ENCODE data around the gene KLHDC9. TPM values are rescaled to one million over a fixed set of nuclear protein-coding genes. Genes with fewer than 3 reads are reported as not detected.

Gene KLHDC9
- polyA plus RNA-seq, 1 experiment, result 1.1 TPM

- no peak for DNase-seq (ENCODE audit: low read depth, low spot score)
- ChIA-PET POLR2A (interaction anchor here (1.0 kb wide), 1 partner anchor 99 kb away, joined by 3 read pairs; no protein-coding TSS in a partner anchor), CTCF (interaction anchor here (0.6 to 5.6 kb wide), 16 partner anchors 8 to 166 kb away, joined by 3 to 80 read pairs (median 10); partner anchors contain the start of genes ARHGAP30, NECTIN4, NIT1 and PFDN2)
These were observed 1.6 kb upstream of the KLHDC9 start for GRCh38 chr1:161096530-161096929.

GRCh38 chr1:161099090-161099802 is 1.1 kb downstream of the KLHDC9 start:
- Histone ChIP-seq H3K9me3 (ENCODE audit: control insufficient read depth, insufficient read depth, low read length) (no peaks in the 10 kb centered on the region), H3K4me3 (ENCODE audit: low read depth, low read length) (no peak overlapping the region), H3K27me3 (ENCODE audit: control insufficient read depth, insufficient read depth, low read length) (peaks cover 2% of the 10 kb centered on the region), H3K27ac (ENCODE audit: low read depth, low read length) (no peak overlapping the region)
- no peak for TF ChIP-seq CTCF (IDR thresholded peaks at IDR 0.05; ENCODE audit: low read depth, low read length)
- DNase-seq (ENCODE audit: low read depth, low spot score), result no peak
- CTCF ChIA-PET, result interaction anchor here (0.8 to 5.6 kb wide), 12 partner anchors 13 to 109 kb away, joined by 3 to 80 read pairs (median 6); partner anchors contain the start of genes ARHGAP30, PPOX and USF1
- POLR2A ChIA-PET, result interaction anchor here (0.6 to 1.5 kb wide), 6 partner anchors 18 to 102 kb away, joined by 3 to 7 read pairs (median 3); partner anchors contain the start of genes DEDD, NIT1 and PFDN2

More at GRCh38 chr1:161096530-161096929, 1.6 kb upstream of the KLHDC9 start:
- Histone ChIP-seq H3K9me3 (ENCODE audit: control insufficient read depth, insufficient read depth, low read length) (no peaks in the 10 kb centered on the region), H3K27ac (ENCODE audit: low read depth, low read length) (peak overlapping the region; percentile 11), H3K4me3 (ENCODE audit: low read depth, low read length) (no peak overlapping the region), H3K27me3 (ENCODE audit: control insufficient read depth, insufficient read depth, low read length) (peaks cover 2% of the 10 kb centered on the region)
- no peak for TF ChIP-seq CTCF (IDR thresholded peaks at IDR 0.05; ENCODE audit: low read depth, low read length)

- TF ChIP-seq CTCF (IDR thresholded peaks at IDR 0.05; ENCODE audit: low read depth, low read length), result no peak
- POLR2A ChIA-PET, result interaction anchor here (0.6 to 1.2 kb wide), 2 partner anchors 9 to 17 kb away, joined by 3 read pairs; partner anchors contain the start of genes NIT1 and PFDN2
- H3K4me3 ChIP-seq (ENCODE audit: low read depth, low read length), result no peak overlapping the region
- CTCF ChIA-PET, result interaction anchor here (1.5 kb wide), 1 partner anchor 103 kb away, joined by 3 read pairs; no protein-coding TSS in a partner anchor
- no peaks in the 10 kb centered on the region for H3K9me3 ChIP-seq (ENCODE audit: control insufficient read depth, insufficient read depth, low read length)
- H3K27me3 ChIP-seq (ENCODE audit: control insufficient read depth, insufficient read depth, low read length), result peaks cover 2% of the 10 kb centered on the region
- no peak for DNase-seq (ENCODE audit: low read depth, low spot score)
- H3K27ac ChIP-seq (ENCODE audit: low read depth, low read length), result no peak overlapping the region
These were observed 2.4 kb downstream of the KLHDC9 start for GRCh38 chr1:161100556-161100955.

GRCh38 chr1:161106431-161106830 is 8.3 kb downstream of the KLHDC9 start:
- no peak for DNase-seq (ENCODE audit: low read depth, low spot score)
- TF ChIP-seq CTCF (IDR thresholded peaks at IDR 0.05; ENCODE audit: low read depth, low read length), result no peak
- no peaks in the 10 kb centered on the region for H3K27me3 ChIP-seq (ENCODE audit: control insufficient read depth, insufficient read depth, low read length)
- no peaks in the 10 kb centered on the region for H3K9me3 ChIP-seq (ENCODE audit: control insufficient read depth, insufficient read depth, low read length)
- ChIA-PET POLR2A (no interaction called here), CTCF (no interaction called here)
- no peak overlapping the region for H3K27ac ChIP-seq (ENCODE audit: low read depth, low read length)
- H3K4me3 ChIP-seq (ENCODE audit: low read depth, low read length), result no peak overlapping the region

GRCh38 chr1:161111117-161111516 is 13.0 kb downstream of the KLHDC9 start:
- POLR2A ChIA-PET, result no interaction called here
- no peak overlapping the region for H3K4me3 ChIP-seq (ENCODE audit: low read depth, low read length)
- no peak for DNase-seq (ENCODE audit: low read depth, low spot score)
- TF ChIP-seq CTCF (IDR thresholded peaks at IDR 0.05; ENCODE audit: low read depth, low read length), result no peak
- H3K9me3 ChIP-seq (ENCODE audit: control insufficient read depth, insufficient read depth, low read length), result no peaks in the 10 kb centered on the region
- H3K27ac ChIP-seq (ENCODE audit: low read depth, low read length), result no peak overlapping the region
- no peaks in the 10 kb centered on the region for H3K27me3 ChIP-seq (ENCODE audit: control insufficient read depth, insufficient read depth, low read length)
- CTCF ChIA-PET, result interaction anchor here (3.6 kb wide), 1 partner anchor 14 kb away, joined by 23 read pairs; the partner anchor contains the start of gene KLHDC9
